Osteoblast (primary cell): ENCODE results near the gene PNPLA6. TPM values are rescaled to one million over a fixed set of nuclear protein-coding genes. Genes with fewer than 3 reads are reported as not detected.

Experiments
- DNase-seq: peaks from one replicate; pipeline ENCODE4 v3.0.0; 2011; ENCODE audit warnings: low spot score, mixed read lengths; ENCODE audit not compliant: insufficient read length; ENCODE audit errors: missing footprints
- H2AFZ ChIP-seq: 2 replicates; pipeline ENCODE4 v1.6.0; 2011; ENCODE audit warnings: mild to moderate bottlenecking, low read length
- H3K27ac ChIP-seq: 2 replicates; pipeline ENCODE4 v1.5.1; 2011; ENCODE audit warnings: mild to moderate bottlenecking, low read depth, low read length, moderate library complexity
- H3K27me3 ChIP-seq: 2 replicates; pipeline ENCODE4 v1.6.0; 2012; ENCODE audit warnings: mild to moderate bottlenecking, control low read depth, inconsistent platforms, low read length, moderate library complexity; ENCODE audit not compliant: insufficient read depth
- H3K36me3 ChIP-seq: 2 replicates; pipeline ENCODE4 v1.5.1; 2011; ENCODE audit warnings: mild to moderate bottlenecking, low read length, control low read depth, moderate library complexity; ENCODE audit not compliant: insufficient read depth
- H3K4me1 ChIP-seq: 2 replicates; pipeline ENCODE4 v1.5.1; 2011; ENCODE audit warnings: mild to moderate bottlenecking, low read length, control low read depth, moderate library complexity; ENCODE audit not compliant: insufficient read depth
- H3K4me2 ChIP-seq: 2 replicates; pipeline ENCODE4 v1.6.0; 2011; ENCODE audit warnings: mild to moderate bottlenecking, low read length; ENCODE audit not compliant: insufficient read depth
- H3K4me3 ChIP-seq: fragments of 200-600 bp; sonication (generic); 3 replicates; pipeline ENCODE4 v1.5.1; 2012; ENCODE audit warnings: mild to moderate bottlenecking, low read length, inconsistent platforms; ENCODE audit not compliant: insufficient read depth
- H3K79me2 ChIP-seq: 2 replicates; pipeline ENCODE4 v1.6.0; 2012; ENCODE audit warnings: mild to moderate bottlenecking, low read length, control low read depth, inconsistent platforms; ENCODE audit not compliant: insufficient read depth
- H3K9me3 ChIP-seq: 2 replicates; pipeline ENCODE4 v1.5.1; 2011; ENCODE audit warnings: low read depth, low read length, control low read depth
- H4K20me1 ChIP-seq: 2 replicates; pipeline ENCODE4 v1.6.0; 2012; ENCODE audit warnings: mild to moderate bottlenecking, low read length, control low read depth; ENCODE audit not compliant: insufficient read depth
- small RNA-seq: library from RNA; depleted of rRNA; stranded (forward); fragments of <200 nt; gene quantifications from one replicate; pipeline ENCODE3, GENCODE V24; 2012
- total RNA-seq: library from RNA; depleted of rRNA; stranded (reverse); fragments of >200 nt; gene quantifications from 2 replicates; pipeline ENCODE4 v1.2.3, GENCODE V29; 2012
- TF ChIP-seq, protein P1 (sequence below): IDR thresholded peaks from 2 replicates; pipeline ENCODE4 v1.5.1; 2011; ENCODE audit warnings: mild to moderate bottlenecking, low read depth, low read length, moderate library complexity; ENCODE audit errors: extremely low read depth

The PNPLA6 gene
- total RNA-seq, 1 donor: 83.6 TPM

DNA sequence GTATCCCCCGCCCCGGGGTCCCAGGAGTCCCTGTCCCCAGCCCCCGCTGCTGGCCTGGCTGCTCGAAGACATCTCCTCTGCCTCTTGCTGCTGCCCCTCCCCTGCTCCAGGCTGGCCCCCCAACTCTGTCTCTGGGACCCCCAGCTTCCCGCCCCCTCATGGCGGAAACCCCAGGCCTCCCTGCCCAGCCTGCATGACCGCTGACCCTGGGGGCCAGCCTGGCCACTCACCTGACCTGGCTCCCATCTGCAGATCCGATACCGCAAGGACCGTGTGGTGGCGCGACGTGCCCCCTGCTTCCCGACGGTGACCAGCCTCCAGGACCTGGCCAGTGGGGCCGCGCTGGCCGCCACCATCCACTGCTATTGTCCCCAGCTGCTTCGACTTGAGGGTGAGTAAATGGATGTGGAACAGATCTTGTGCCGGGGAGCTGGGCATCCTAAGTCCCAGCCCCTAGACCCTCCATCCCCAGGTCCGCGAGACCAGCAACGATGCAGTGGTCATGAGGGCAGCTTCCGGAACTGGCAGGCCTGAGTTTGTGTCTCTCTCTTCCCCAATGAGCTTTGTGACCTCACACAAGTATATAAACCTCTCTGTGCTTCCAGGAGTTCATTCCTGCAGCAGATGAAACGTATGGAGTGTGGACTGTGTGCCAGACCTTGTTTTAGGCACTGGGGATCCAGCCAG lies 72.5 kb downstream of the PNPLA6 start:
- H4K20me1 ChIP-seq: no peaks in the 10 kb centered on the region
- TF ChIP-seq, protein P1, sequence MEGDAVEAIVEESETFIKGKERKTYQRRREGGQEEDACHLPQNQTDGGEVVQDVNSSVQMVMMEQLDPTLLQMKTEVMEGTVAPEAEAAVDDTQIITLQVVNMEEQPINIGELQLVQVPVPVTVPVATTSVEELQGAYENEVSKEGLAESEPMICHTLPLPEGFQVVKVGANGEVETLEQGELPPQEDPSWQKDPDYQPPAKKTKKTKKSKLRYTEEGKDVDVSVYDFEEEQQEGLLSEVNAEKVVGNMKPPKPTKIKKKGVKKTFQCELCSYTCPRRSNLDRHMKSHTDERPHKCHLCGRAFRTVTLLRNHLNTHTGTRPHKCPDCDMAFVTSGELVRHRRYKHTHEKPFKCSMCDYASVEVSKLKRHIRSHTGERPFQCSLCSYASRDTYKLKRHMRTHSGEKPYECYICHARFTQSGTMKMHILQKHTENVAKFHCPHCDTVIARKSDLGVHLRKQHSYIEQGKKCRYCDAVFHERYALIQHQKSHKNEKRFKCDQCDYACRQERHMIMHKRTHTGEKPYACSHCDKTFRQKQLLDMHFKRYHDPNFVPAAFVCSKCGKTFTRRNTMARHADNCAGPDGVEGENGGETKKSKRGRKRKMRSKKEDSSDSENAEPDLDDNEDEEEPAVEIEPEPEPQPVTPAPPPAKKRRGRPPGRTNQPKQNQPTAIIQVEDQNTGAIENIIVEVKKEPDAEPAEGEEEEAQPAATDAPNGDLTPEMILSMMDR: no peak
- no peak overlapping the region for H3K4me2 ChIP-seq
- no peak overlapping the region for H3K27ac ChIP-seq
- H3K4me1 ChIP-seq: no peaks in the 10 kb centered on the region
- H3K36me3 ChIP-seq: no peaks in the 10 kb centered on the region
- no peak overlapping the region for H3K4me3 ChIP-seq
- H2AFZ ChIP-seq: no peak overlapping the region
- H3K79me2 ChIP-seq: no peaks in the 10 kb centered on the region
- no peaks in the 10 kb centered on the region for H3K9me3 ChIP-seq
- H3K27me3 ChIP-seq: no peaks in the 10 kb centered on the region
- peak; percentile 67 for DNase-seq

DNA sequence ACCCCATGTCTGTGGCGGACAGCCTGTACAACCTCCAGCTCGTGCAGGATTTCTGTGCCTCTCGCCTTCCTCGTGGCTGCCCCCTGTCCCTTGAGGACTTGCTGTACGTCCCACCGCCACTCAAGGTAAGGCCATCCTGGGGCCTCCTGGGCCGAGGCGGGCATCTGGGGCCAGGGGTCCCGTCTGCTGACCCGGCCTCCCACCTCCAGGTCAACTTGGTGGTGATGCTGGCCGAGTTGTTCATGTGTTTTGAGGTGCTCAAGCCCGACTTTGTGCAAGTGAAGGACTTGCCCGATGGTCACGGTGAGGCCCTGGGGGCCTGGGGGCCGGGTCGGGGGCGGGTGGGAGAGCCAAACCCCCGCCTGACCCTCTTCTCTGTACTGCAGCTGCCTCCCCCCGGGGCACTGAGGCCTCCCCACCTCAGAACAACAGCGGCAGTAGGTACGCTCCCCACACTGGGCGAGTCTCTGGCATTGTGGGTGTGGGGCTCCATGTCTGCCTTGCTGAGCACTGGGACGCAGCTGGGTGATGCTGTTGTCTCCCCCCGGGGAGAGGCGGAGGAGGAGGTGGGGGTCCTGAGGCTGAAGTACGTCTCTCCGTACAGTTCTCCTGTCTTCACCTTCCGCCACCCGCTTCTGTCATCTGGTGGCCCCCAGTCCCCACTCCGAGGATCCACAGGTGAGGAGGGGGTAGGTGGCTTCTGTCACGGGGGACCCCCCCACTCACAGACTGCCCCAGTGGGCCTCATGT lies 75.1 kb downstream of the PNPLA6 start:
- H3K4me3 ChIP-seq: no peak overlapping the region
- TF ChIP-seq, protein P1: no peak
- no peaks in the 10 kb centered on the region for H3K9me3 ChIP-seq
- H3K4me2 ChIP-seq: no peak overlapping the region
- H4K20me1 ChIP-seq: no peaks in the 10 kb centered on the region
- peak; percentile 68 for DNase-seq
- H3K27me3 ChIP-seq: no peaks in the 10 kb centered on the region
- H3K79me2 ChIP-seq: no peaks in the 10 kb centered on the region
- H3K36me3 ChIP-seq: no peaks in the 10 kb centered on the region
- no peaks in the 10 kb centered on the region for H3K4me1 ChIP-seq
- no peak overlapping the region for H2AFZ ChIP-seq
- H3K27ac ChIP-seq: no peak overlapping the region

Small RNA genes lying within 50 kb of the gene (small RNA-seq; reads per million reads assigned to genes)
- not detected for gene AC008878.2

Other genes starting within 250 kb of the PNPLA6 start
- 36.8 and 44.2 TPM in 2 replicates for gene INSR, start 241.3 kb upstream of the PNPLA6 start, total RNA-seq
- 32.1 and 44.5 TPM in 2 replicates for gene ARHGEF18, start 186.8 kb upstream of the PNPLA6 start, total RNA-seq
- gene PEX11G, start 46.7 kb upstream of the PNPLA6 start, total RNA-seq: 2.9 and 4.1 TPM in 2 replicates
- gene ZNF358, start 19.6 kb upstream of the PNPLA6 start, total RNA-seq: 25.0 and 26.1 TPM in 2 replicates
- 16.6 and 21.2 TPM in 2 replicates for gene MCOLN1, start 13.1 kb upstream of the PNPLA6 start, total RNA-seq
- not detected in 2 replicates for gene CAMSAP3, start 60.1 kb downstream of the PNPLA6 start, total RNA-seq
- 35.9 and 40.5 TPM in 2 replicates for gene XAB2, start 93.8 kb downstream of the PNPLA6 start, total RNA-seq
- gene PET100, start 94.1 kb downstream of the PNPLA6 start, total RNA-seq: 9.0 and 9.4 TPM in 2 replicates
- gene PCP2, start 98.0 kb downstream of the PNPLA6 start, total RNA-seq: not detected in 2 replicates
- 1.2 and 3.3 TPM in 2 replicates for gene STXBP2, start 101.4 kb downstream of the PNPLA6 start, total RNA-seq
- gene RETN, start 133.3 kb downstream of the PNPLA6 start, total RNA-seq: not detected in 2 replicates
- not detected in 2 replicates for gene MCEMP1, start 141.4 kb downstream of the PNPLA6 start, total RNA-seq
- gene TRAPPC5, start 145.1 kb downstream of the PNPLA6 start, total RNA-seq: 23.3 and 26.4 TPM in 2 replicates
- gene FCER2, start 166.4 kb downstream of the PNPLA6 start, total RNA-seq: not detected in 2 replicates
- not detected in 2 replicates for gene CLEC4G, start 196.4 kb downstream of the PNPLA6 start, total RNA-seq
- gene CD209, start 211.8 kb downstream of the PNPLA6 start, total RNA-seq: not detected in 2 replicates
- not detected in 2 replicates for gene CLEC4M, start 227.5 kb downstream of the PNPLA6 start, total RNA-seq